ENCODE results near the gene ABCA2.
A peak's percentile ranks its signal among the peaks of the same experiment; 100 is the strongest.

ABCA2 gene

DNA sequence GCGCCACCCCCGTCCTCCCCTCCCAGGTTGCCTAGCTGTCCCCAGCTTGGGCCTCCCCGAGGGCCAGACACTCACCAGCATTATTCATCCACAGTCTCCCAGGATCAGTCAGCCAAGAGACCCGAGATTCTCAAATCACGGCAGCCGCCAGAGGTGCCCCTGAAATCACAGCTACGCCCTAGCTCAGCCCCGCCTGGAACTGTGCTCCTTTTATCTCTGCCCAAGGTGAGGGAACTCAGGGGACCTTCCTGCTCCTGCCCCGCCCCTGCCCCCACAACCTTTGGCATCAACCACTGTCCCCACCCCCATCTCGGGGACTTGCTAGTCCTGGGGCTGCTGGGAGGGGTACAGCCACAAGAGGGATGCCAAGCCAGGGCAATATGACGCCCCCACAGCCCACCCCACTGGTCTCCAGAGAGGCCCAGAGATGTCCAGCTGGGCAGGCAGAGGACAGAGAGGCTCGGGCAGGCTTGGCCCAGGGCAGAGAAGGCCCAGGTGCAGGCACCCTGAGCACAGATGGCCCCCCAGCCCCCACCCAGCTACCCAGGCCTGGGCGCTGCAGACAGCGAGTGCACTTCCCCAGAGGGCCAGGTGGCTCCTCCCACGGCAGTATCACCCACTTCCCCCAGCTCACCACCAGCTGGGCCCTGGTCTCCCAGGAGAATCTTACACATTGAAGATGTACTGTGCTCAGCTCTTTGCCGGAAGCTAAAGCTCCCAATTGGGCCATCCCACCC, 4.0 kb upstream of the ABCA2 start, which contains the start of gene FUT7:
FUT7 (minus strand) TSS at position 185 of the 737 bp plus-strand sequence; CDS start at position 88, 97 bp downstream.
- DNase-seq (ENCODE audit: low read depth in 2 of 2): no peak

GRCh38 chr9:137030538-137031527, 2.8 kb upstream of the ABCA2 start:
- DNase-seq (ENCODE audit: low read depth in 2 of 2): no peak

- no peak for DNase-seq (ENCODE audit: low read depth in 2 of 2)
These were observed 2.0 kb upstream of the ABCA2 start for GRCh38 chr9:137030006-137030405.

DNA sequence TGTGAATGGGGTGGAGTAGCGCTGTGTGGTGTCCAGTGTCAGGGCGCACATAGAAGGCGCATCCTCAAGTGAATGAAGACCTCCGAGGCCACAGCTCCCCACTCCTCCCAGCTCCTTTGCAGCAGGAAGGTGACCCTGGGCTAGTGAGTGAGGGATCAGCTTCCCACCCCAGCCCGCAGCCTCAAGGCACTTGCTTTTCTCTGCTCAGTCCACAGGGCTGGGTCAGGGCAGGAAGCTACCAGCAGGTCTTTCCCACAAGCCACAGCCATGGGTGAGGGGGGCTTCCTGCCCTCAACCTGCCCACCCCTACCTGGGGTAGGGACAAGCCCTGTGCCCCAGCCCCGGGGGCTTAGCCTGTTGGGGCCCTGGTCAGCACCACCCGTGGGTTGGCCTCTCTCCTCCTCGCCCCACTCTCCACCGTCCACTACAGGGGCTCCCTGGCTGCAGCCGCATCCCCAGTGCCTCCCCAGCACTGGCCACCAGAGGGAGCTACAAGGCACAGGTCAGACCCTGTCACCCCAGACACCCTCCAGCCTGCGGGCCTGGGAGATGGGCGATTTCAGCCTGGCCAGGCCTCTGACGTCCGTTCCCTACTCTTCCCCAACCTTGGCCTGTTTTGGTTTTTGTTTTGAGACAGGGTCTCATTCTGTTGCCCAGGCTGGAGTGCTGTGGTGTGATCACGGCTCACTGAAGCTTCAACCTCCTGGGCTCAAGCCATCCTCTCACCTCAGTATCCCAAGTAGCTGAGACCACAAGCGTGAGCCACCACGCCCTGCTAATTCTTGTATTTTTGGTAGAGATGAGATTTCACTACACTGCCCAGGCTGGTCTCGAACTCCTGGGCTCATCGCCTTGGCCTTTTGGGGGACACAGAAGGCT, 1.3 kb upstream of the ABCA2 start:
- peak; percentile 35 to 54 for DNase-seq (ENCODE audit: low read depth in 2 of 2)

DNA sequence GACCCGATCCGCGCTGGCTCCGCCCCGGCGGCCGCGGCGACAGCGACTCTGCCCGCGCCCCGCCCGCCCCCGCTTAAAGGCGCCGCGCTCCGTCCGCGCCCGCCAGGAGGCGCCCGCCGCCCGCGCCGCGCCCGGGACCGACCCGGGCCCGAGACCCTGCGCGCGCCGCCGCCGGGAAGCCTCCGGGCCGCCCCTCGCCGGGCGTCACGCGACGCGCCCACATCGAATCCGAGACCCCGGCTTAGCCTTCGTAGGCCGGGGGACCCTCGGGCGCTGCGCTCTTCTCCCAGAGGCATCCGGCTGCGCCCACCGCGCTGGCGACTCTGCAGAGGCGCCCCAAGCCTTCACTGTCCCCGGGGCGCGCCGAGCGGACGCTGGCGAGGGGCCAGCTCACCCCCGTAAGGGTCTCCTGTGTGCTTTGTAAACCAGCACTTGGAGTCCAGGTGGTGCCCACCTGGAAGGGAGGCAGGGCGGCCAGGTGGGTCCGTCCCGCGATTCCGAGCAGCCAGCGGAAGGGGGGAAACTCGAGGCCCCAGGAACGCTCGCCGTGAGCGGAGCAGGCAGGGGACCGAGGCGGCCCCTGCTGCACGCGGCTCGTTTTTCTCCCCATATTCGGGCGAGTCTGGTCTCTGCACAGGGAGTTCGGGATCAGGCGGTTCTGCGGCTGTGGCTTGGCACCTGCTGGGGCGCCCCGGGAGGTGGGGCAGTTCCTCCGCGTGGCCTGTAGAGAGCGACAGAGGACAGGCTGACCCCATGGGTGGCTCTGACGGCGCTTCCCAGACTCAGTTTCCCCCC, 423 bp upstream of the ABCA2 start:
- DNase-seq (ENCODE audit: low read depth in 2 of 2): peak; percentile 29 to 46

DNA sequence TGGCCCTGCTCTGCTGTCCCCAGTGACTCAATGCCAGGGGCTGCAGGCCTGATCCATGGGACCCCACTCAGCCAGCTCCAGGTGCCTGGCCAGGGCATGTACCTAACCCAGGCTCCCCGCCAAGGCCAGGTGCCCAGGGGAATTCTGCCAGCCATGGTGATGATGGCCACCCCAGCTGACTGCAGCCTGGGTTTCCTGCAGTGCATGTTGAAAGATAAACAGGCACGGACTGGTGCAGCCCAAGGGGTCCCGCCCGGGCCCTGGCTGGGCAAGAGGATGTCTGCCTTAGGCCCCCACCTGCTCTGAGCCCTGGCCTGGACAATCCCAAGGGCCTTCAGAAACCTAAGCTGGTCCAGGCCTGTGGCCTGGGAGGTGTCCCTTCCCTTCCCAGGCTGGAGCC, 1.2 kb downstream of the ABCA2 start:
- DNase-seq (ENCODE audit: low read depth in 2 of 2): no peak

DNA sequence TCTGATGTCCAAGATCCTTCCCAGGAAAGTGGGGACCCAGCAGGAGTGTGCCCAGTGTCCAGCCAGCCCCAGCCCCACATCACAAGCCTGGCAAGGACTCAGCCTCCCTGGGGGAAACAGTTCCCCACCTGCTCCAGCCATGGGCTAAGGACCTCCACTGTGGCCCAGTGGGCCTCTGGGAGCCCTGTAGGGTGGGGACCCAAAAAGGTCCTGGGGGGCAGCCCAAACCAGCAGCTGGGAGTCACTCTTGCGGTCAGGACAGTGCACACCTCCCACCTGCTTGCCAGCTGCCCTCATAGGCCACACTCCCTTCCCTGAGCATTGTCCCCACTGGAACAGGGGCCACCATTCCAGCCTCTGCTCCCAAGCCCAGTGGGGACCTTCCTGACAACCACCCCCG, 1.7 kb downstream of the ABCA2 start:
- no peak for DNase-seq (ENCODE audit: low read depth in 2 of 2)

- DNase-seq (ENCODE audit: low read depth in 2 of 2): no peak
These were observed 2.5 kb downstream of the ABCA2 start for GRCh38 chr9:137025517-137025966.

GRCh38 chr9:137023583-137023991, 4.5 kb downstream of the ABCA2 start:
- DNase-seq (ENCODE audit: low read depth in 2 of 2): no peak

GRCh38 chr9:137023157-137023556, 4.9 kb downstream of the ABCA2 start:
- no peak for DNase-seq (ENCODE audit: low read depth in 2 of 2)

- DNase-seq (ENCODE audit: low read depth in 2 of 2): no peak
These were observed 5.4 kb downstream of the ABCA2 start for GRCh38 chr9:137022662-137023008.

DNA sequence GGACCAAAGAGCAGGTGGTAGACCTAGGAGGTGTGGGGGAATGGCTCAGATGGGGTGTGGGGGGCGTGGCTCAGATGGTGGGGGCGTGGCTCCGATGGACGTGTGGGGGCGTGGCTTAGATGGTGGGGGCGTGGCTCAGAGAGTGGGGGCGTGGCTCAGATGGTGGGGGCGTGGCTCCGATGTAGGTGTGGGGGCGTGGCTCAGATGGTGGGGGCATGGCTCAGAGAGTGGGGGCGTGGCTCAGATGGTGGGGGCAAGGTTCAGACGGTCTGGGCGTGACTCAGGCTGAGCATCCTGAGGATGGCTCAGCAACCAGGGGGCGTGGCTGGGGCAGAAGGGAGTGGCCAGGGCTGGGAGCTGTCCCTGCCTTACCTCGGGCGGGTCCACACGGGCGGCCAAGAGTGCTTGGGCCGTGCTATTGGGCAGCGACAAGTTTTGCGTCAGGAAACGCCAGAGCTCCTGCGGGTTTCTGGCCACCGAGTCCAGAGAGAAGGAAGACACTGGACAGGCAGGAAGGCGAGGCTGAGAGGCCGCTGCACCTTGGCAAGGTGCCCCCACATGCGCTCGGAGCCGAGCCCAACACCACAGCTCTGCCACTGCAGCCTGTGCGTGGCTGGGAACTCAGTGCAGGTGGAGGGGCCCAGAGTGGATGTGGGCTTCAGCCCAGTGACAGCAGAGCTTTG, 5.9 kb downstream of the ABCA2 start:
- peak; percentile 39 to 55 for DNase-seq (ENCODE audit: low read depth in 2 of 2)

DNA sequence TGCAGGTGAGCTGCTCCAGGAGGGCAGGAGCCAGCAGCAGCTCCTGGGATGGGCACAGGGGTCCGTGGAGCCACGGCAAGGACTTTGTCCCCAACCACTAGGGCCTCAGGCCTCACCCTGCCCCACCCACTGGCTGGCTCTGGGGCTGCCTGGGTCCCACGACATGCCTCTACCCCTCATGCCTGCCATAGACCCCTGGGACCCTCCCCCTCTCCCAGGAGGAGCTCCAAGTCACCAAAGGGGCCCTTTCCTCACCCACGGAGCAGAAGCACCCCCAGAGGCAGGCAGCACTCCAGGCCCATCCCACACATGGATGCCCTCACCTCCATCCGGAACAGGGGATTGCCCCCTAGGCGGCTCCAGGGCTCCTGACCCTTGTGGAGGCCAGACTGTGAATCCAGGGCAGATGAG, 6.5 kb downstream of the ABCA2 start:
- no peak for DNase-seq (ENCODE audit: low read depth in 2 of 2)

DNA sequence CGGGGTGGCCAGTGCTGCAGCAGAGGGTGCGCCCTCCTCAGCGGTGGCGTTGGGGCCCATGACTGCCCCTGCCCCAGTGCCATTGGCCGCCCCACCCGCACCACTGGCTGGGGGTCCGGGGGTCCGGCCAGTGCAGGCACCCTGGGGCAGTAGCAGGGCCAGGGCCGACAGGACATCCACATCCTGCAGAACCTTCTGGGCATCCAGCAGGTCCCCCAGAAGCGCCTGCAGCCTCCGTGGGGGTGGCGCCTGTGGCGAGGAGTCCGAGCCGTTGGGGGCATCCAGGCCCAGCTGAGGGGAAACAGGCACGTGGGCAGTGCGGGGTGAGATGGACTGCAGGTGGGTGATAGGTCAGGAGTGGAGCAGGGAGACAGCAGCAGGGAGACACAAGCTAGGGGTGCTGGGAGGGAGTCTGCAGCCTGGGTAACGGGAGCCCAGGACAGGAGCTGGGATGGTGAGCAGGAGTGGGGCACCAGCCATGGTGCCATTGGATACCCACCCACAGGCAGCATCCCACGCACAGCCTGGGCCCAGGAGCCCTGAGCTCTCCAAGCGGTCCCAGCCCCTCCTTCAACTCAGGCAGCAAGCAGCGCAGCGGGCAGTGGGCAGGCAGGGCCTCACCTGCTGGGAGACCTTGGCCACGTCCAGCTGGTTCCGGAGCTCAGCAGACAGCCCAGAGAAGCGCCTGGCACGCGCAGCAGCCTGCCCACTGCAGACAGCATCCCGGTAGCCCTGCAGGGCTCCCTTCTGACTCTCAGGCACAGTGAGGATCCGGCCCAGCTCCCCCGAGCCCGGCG, 7.1 kb downstream of the ABCA2 start:
- no peak for DNase-seq (ENCODE audit: low read depth in 2 of 2)

DNA sequence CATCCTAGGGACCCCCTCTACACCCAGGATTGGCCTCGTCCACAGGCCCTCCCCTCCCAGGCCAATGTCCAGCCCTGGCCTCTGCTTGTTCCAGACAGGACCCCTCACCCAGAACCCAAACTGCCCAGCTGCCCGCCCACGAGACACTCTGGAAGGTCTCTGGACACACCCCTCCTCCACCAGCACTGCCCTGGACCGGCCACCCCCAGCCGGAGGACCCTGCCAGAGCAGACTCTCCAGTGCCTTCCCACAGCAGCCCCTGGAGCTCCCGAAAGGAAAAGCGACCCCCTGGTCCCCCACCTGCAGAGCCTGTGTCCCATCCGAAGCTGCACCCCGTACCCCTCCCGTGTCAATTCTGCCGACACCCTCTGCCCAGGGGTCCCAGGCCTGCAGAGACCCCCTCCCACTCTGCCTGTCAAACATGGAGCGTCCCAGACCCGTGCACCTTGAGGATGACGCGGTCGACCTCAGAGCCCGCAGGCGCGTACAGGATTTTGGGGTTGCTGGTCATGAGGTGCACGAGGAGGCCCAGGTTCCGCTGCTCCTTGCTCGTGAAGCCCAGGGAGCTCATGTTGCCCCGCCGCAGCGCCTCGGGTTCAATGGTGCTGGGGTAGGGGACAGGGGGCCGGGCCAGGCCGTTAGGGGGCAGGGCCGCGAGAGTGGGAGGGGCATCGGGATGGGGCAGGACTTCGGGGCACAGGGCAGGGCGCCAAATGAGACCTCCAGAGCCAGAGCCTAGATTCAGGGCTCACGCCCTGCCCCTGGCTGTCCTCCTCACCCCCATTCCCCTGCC, 8.0 kb downstream of the ABCA2 start:
- no peak for DNase-seq (ENCODE audit: low read depth in 2 of 2)

DNA sequence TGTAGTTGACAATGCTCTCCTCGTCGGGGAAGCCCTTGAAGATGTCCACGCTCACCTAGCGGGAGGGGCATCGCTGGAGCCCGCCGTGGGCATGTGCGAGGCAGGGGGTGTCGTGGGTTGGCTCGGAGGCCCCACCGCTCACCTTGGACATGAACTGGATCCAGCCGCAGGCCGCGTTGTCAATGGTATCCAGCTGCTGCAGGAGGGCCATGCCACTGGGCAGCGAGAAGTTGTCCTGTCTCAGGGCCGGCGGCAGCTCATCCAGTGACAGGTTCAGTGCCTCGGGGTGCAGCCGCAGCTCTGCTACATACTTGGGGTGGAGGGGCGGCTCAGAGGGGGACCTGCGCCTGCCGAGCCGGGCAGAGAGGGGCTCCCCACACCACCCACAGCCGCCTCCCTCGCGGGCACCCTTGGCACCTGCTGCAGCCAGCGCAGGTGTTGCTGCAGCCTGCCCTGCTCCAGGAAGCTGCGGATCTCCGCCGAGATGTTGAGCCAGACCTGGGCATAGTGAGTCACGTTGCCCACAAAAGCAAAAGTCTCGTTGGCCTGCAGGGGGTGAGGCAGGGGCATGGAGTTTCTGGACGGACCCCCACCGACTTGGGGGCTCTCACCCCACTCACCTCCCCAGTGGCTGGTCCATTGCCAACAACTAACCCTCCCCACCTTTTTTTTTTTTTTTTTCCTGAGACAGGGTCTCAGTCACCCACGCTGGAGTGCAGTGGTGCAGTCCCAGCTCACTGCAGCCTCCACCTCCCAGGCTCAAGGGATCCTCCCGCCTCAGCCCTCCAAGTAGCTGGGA, 9.1 kb downstream of the ABCA2 start:
- no peak for DNase-seq (ENCODE audit: low read depth in 2 of 2)

- DNase-seq (ENCODE audit: low read depth in 2 of 2): no peak
These were observed 10.1 kb downstream of the ABCA2 start for GRCh38 chr9:137017791-137018497.
